Measurements from ENCODE around the gene SENP6.

The SENP6 gene

GRCh38 chr6:75633045-75633444, 31.4 kb downstream of the SENP6 start:
- Histone ChIP-seq H3K4me2 (ENCODE audit: low read length) (no peak overlapping the region), H3K36me3 (ENCODE audit: control insufficient read depth, insufficient read depth, low read length) (no peaks in the 10 kb centered on the region), H3K4me1 (peaks cover 5% of the 10 kb centered on the region)

GRCh38 chr6:75642311-75642710, 40.6 kb downstream of the SENP6 start:
- Histone ChIP-seq H3K79me2 (peaks cover 12% of the 10 kb centered on the region), H2AFZ (no peak overlapping the region), H3K9me3 (ENCODE audit: control insufficient read depth, low read length) (no peaks in the 10 kb centered on the region), H3K4me3 (ENCODE audit: low read depth, low read length) (no peak overlapping the region), H3K36me3 (ENCODE audit: control insufficient read depth, insufficient read depth, low read length) (no peaks in the 10 kb centered on the region), H3K4me1 (no peaks in the 10 kb centered on the region), H3K4me2 (ENCODE audit: low read length) (no peak overlapping the region), H3K9ac (no peak overlapping the region), H3K27me3 (ENCODE audit: control insufficient read depth, insufficient read depth, low read length) (no peaks in the 10 kb centered on the region), H3K27ac (no peak overlapping the region)
- TF ChIP-seq, protein P1, sequence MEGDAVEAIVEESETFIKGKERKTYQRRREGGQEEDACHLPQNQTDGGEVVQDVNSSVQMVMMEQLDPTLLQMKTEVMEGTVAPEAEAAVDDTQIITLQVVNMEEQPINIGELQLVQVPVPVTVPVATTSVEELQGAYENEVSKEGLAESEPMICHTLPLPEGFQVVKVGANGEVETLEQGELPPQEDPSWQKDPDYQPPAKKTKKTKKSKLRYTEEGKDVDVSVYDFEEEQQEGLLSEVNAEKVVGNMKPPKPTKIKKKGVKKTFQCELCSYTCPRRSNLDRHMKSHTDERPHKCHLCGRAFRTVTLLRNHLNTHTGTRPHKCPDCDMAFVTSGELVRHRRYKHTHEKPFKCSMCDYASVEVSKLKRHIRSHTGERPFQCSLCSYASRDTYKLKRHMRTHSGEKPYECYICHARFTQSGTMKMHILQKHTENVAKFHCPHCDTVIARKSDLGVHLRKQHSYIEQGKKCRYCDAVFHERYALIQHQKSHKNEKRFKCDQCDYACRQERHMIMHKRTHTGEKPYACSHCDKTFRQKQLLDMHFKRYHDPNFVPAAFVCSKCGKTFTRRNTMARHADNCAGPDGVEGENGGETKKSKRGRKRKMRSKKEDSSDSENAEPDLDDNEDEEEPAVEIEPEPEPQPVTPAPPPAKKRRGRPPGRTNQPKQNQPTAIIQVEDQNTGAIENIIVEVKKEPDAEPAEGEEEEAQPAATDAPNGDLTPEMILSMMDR (IDR thresholded peaks at IDR 0.05) = no peak

More at GRCh38 chr6:75633045-75633444, 31.4 kb downstream of the SENP6 start:
- Histone ChIP-seq H2AFZ (no peak overlapping the region), H3K27ac (no peak overlapping the region), H3K4me3 (ENCODE audit: low read depth, low read length) (no peak overlapping the region), H3K79me2 (peaks cover 16% of the 10 kb centered on the region), H3K27me3 (ENCODE audit: control insufficient read depth, insufficient read depth, low read length) (no peaks in the 10 kb centered on the region), H3K9ac (no peak overlapping the region), H3K9me3 (ENCODE audit: control insufficient read depth, low read length) (no peaks in the 10 kb centered on the region)
- TF ChIP-seq, protein P1 (IDR thresholded peaks at IDR 0.05) = no peak

DNA sequence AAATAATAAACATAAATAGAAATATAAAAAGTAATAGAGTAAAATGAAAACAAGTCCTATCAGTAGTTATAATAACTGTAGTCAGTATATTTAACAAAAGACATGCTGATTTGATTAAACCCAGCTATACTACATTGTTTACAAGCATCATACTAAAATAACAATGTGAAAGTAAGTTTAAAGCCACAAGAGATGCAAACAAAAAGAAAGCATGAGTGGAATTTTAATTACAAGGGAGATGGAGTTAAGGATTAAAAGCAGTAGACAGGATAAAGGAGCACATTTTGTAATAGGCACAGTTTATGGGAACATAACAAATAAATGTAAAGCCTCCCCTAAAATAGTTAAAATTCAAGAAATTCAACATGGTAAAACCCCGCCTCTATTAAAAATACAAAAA, 41.5 kb downstream of the SENP6 start:
- H3K4me1 ChIP-seq = no peaks in the 10 kb centered on the region
- peaks cover 12% of the 10 kb centered on the region for H3K79me2 ChIP-seq
- H3K9me3 ChIP-seq (ENCODE audit: control insufficient read depth, low read length) = no peaks in the 10 kb centered on the region
- H3K4me2 ChIP-seq (ENCODE audit: low read length) = no peak overlapping the region
- TF ChIP-seq, protein P1 (IDR thresholded peaks at IDR 0.05) = no peak
- no peak overlapping the region for H2AFZ ChIP-seq
- no peaks in the 10 kb centered on the region for H3K27me3 ChIP-seq (ENCODE audit: control insufficient read depth, insufficient read depth, low read length)
- no peak overlapping the region for H3K9ac ChIP-seq
- no peaks in the 10 kb centered on the region for H3K36me3 ChIP-seq (ENCODE audit: control insufficient read depth, insufficient read depth, low read length)
- H3K4me3 ChIP-seq (ENCODE audit: low read depth, low read length) = no peak overlapping the region
- H3K27ac ChIP-seq = no peak overlapping the region

- TF ChIP-seq, protein P1 (IDR thresholded peaks at IDR 0.05) = no peak
- no peak overlapping the region for H2AFZ ChIP-seq
- no peaks in the 10 kb centered on the region for H3K27me3 ChIP-seq (ENCODE audit: control insufficient read depth, insufficient read depth, low read length)
- H3K4me1 ChIP-seq = no peaks in the 10 kb centered on the region
- no peak overlapping the region for H3K4me3 ChIP-seq (ENCODE audit: low read depth, low read length)
- H3K27ac ChIP-seq = no peak overlapping the region
- no peak overlapping the region for H3K4me2 ChIP-seq (ENCODE audit: low read length)
- no peaks in the 10 kb centered on the region for H3K9me3 ChIP-seq (ENCODE audit: control insufficient read depth, low read length)
- H3K79me2 ChIP-seq = peaks cover 2% of the 10 kb centered on the region
- no peaks in the 10 kb centered on the region for H3K36me3 ChIP-seq (ENCODE audit: control insufficient read depth, insufficient read depth, low read length)
- H3K9ac ChIP-seq = no peak overlapping the region
Measured at GRCh38 chr6:75656479-75656878, 54.8 kb downstream of the SENP6 start.

DNA sequence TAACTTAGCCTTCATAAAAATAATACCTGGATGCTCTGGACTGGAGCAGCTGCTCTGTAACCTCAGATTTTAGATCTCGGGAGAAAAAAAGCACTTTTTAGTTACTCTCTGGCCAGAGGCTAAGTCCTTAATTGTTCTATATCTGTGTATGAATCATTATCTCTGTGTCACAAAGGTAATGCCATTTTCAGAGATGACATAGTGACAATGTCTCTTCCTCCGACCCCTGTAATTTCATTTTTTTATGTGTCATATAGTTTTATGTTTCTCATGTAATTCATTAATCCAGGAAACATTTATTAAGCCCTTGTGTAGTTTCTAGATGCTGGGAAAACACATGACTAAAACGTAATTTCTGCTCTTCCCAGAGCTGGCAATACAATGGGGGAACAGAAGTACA, 55.6 kb downstream of the SENP6 start:
- peaks cover 2% of the 10 kb centered on the region for H3K79me2 ChIP-seq
- H3K9me3 ChIP-seq (ENCODE audit: control insufficient read depth, low read length) = no peaks in the 10 kb centered on the region
- no peaks in the 10 kb centered on the region for H3K4me1 ChIP-seq
- H2AFZ ChIP-seq = no peak overlapping the region
- no peak overlapping the region for H3K9ac ChIP-seq
- TF ChIP-seq, protein P1 (IDR thresholded peaks at IDR 0.05) = no peak
- H3K27ac ChIP-seq = no peak overlapping the region
- H3K4me3 ChIP-seq (ENCODE audit: low read depth, low read length) = no peak overlapping the region
- no peaks in the 10 kb centered on the region for H3K27me3 ChIP-seq (ENCODE audit: control insufficient read depth, insufficient read depth, low read length)
- no peak overlapping the region for H3K4me2 ChIP-seq (ENCODE audit: low read length)
- H3K36me3 ChIP-seq (ENCODE audit: control insufficient read depth, insufficient read depth, low read length) = no peaks in the 10 kb centered on the region

Measured in parathyroid adenoma (tissue), 2 donors.